Measurements from ENCODE around the gene COL3A1. TPM values are rescaled to one million over a fixed set of nuclear protein-coding genes. Genes with fewer than 3 reads are reported as not detected.

Gene COL3A1
- polyA plus RNA-seq, 3 donors, result not detected

- WGBS (ENCODE audit: insufficient coverage), result 94% methylated on average over 2 of the region's 4 CpGs
- DNase-seq, result no peak
- Histone ChIP-seq H3K9me3 (replicated peaks in 1 of 2; ENCODE audit: control insufficient read depth in 1 of 2, insufficient read depth in 1 of 2, low read length in 2 of 2) (no peaks in the 10 kb centered on the region), H3K4me2 (replicated peaks; ENCODE audit: extremely low read depth, low read length, poor library complexity, severe bottlenecking) (no peak overlapping the region), H3K27ac (ENCODE audit: low read depth in 1 of 2, low read length in 2 of 2) (no peak overlapping the region), H4K20me1 (ENCODE audit: insufficient read depth, low read length) (no peaks in the 10 kb centered on the region), H3K27me3 (ENCODE audit: control insufficient read depth in 2 of 2, insufficient read depth in 2 of 2, low read length in 2 of 2) (no peaks in the 10 kb centered on the region), H3K79me2 (ENCODE audit: insufficient read depth, low read length) (no peaks in the 10 kb centered on the region), H3K36me3 (replicated peaks in 1 of 2; ENCODE audit: control insufficient read depth in 1 of 2, insufficient read depth in 2 of 2, low read length in 2 of 2) (no peaks in the 10 kb centered on the region), H3K9ac (ENCODE audit: insufficient read depth, low read length, poor library complexity, severe bottlenecking) (no peak overlapping the region), H3K4me1 (ENCODE audit: control insufficient read depth in 1 of 2, insufficient read depth in 2 of 2, low read length in 2 of 2) (no peaks in the 10 kb centered on the region), H3K4me3 (replicated peaks in 1 of 3; ENCODE audit: low read depth in 2 of 3, low read length in 3 of 3) (no peak overlapping the region), H2AFZ (ENCODE audit: insufficient read depth, low read depth, low read length, poor library complexity, severe bottlenecking) (no peak overlapping the region)
- Mint-ChIP-seq H3K27ac (no peak overlapping the region), H3K36me3 (no peaks in the 10 kb centered on the region), H3K27me3 (ENCODE audit: low read depth in 3 of 3) (no peaks in the 10 kb centered on the region), H3K4me3 (no peak overlapping the region), H3K9me3 (peaks cover 0 to 3% (median 0%) of the 10 kb centered on the region in 7 donors), H3K4me1 (no peaks in the 10 kb centered on the region)
- TF ChIP-seq CTCF (IDR thresholded peaks at IDR 0.05), result no peak
- intact Hi-C loops (cut with micrococcal nuclease), result no loop called here
Measured at GRCh38 chr2:189056200-189057106, 82.3 kb downstream of the COL3A1 start.

GRCh38 chr2:189057316-189057715, 83.1 kb downstream of the COL3A1 start:
- no peaks in the 10 kb centered on the region for H3K36me3 ChIP-seq (replicated peaks in 1 of 2; ENCODE audit: control insufficient read depth in 1 of 2, insufficient read depth in 2 of 2, low read length in 2 of 2)
- H3K4me3 ChIP-seq (replicated peaks in 1 of 3; ENCODE audit: low read depth in 2 of 3, low read length in 3 of 3), result no peak overlapping the region
- H3K4me2 ChIP-seq (replicated peaks; ENCODE audit: extremely low read depth, low read length, poor library complexity, severe bottlenecking), result no peak overlapping the region
- Mint-ChIP-seq H3K27ac (no peak overlapping the region), H3K4me1 (no peaks in the 10 kb centered on the region), H3K9me3 (peaks cover 0 to 3% (median 0%) of the 10 kb centered on the region in 7 donors), H3K4me3 (no peak overlapping the region), H3K36me3 (no peaks in the 10 kb centered on the region), H3K27me3 (ENCODE audit: low read depth in 3 of 3) (no peaks in the 10 kb centered on the region)
- no peaks in the 10 kb centered on the region for H3K9me3 ChIP-seq (replicated peaks in 1 of 2; ENCODE audit: control insufficient read depth in 1 of 2, insufficient read depth in 1 of 2, low read length in 2 of 2)
- H4K20me1 ChIP-seq (ENCODE audit: insufficient read depth, low read length), result no peaks in the 10 kb centered on the region
- no peaks in the 10 kb centered on the region for H3K27me3 ChIP-seq (ENCODE audit: control insufficient read depth in 2 of 2, insufficient read depth in 2 of 2, low read length in 2 of 2)
- WGBS (ENCODE audit: insufficient coverage), result no CpG with 5 or more reads among the region's 2 CpGs
- H3K4me1 ChIP-seq (ENCODE audit: control insufficient read depth in 1 of 2, insufficient read depth in 2 of 2, low read length in 2 of 2), result no peaks in the 10 kb centered on the region
- no peak overlapping the region for H3K27ac ChIP-seq (ENCODE audit: low read depth in 1 of 2, low read length in 2 of 2)
- no peak overlapping the region for H3K9ac ChIP-seq (ENCODE audit: insufficient read depth, low read length, poor library complexity, severe bottlenecking)
- H3K79me2 ChIP-seq (ENCODE audit: insufficient read depth, low read length), result no peaks in the 10 kb centered on the region
- no peak for DNase-seq
- no peak for TF ChIP-seq CTCF (IDR thresholded peaks at IDR 0.05)
- intact Hi-C loops (cut with micrococcal nuclease), result no loop called here
- no peak overlapping the region for H2AFZ ChIP-seq (ENCODE audit: insufficient read depth, low read depth, low read length, poor library complexity, severe bottlenecking)

Data from CD14-positive monocyte (primary cell).